Peyer's patch (tissue), 4 donors: ENCODE results near the gene CDKN1C. TPM values are rescaled to one million over a fixed set of nuclear protein-coding genes. Genes with fewer than 3 reads are reported as not detected.

Experiments used
- DNase-seq, 3 donors: peaks; one replicate each; pipeline ENCODE4 v3.0.0-alpha.2; 2017 to 2019
- H3K27ac ChIP-seq, 4 donors: fragments of 200-600 bp; sonication (generic); one replicate each; pipeline ENCODE4 v1.5.1; 2016 to 2019
- H3K27me3 ChIP-seq, 2 donors: fragments of 200-600 bp; sonication (generic); one replicate each; pipeline ENCODE4 v1.5.1; 2019
- H3K36me3 ChIP-seq, 3 donors: fragments of 200-600 bp; sonication (generic); one replicate each; pipeline ENCODE4 v1.5.1; 2016 to 2019
- H3K4me1 ChIP-seq, 4 donors: fragments of 200-600 bp; sonication (generic); one replicate each; pipeline ENCODE4 v1.5.1; 2016 to 2019
- H3K4me3 ChIP-seq, 4 donors: fragments of 200-600 bp; sonication (generic); 1 replicate in 3 of 4; 2 replicates in 1 of 4; pipeline ENCODE4 v1.5.1; 2016 to 2019; ENCODE audit warnings: mild to moderate bottlenecking in 1 of 4
- H3K9me3 ChIP-seq, 4 donors: fragments of 200-600 bp; sonication (generic); one replicate each; pipeline ENCODE4 v1.5.1; 2016 to 2019; ENCODE audit warnings: mild to moderate bottlenecking in 1 of 4
- CTCF ChIP-seq, 6 experiments: fragments of 450-650 bp in 4 of 6; fragments of 200-600 bp in 2 of 6; sonication (generic) in 1 of 6; IDR thresholded peaks; one replicate each; pipeline ENCODE4 v1.5.1; 2017 to 2019; ENCODE audit warnings: antibody characterized with exemption in 6 of 6, mild to moderate bottlenecking in 3 of 6, moderate library complexity in 1 of 6
- POLR2A ChIP-seq, 2 donors: fragments of 450-650 bp; IDR thresholded peaks; one replicate each; pipeline ENCODE4 v1.5.1; 2017; ENCODE audit warnings: antibody characterized with exemption in 2 of 2, mild to moderate bottlenecking in 2 of 2, moderate library complexity in 2 of 2
- total RNA-seq, 4 donors: library from RNA; depleted of rRNA; stranded (reverse); fragments of >200 nt; gene quantifications; one replicate each; pipeline ENCODE4 v1.1.0, GENCODE V29; 2016

The CDKN1C gene
- 10 to 100 TPM in 2 of 4 donors, 1 to 10 TPM in 2; 6.1 to 22.3 (median 11.1) TPM for total RNA-seq

- peak; percentile 80 to 93 (median 90) for DNase-seq
- H3K27me3 ChIP-seq, result no peaks in the 10 kb centered on the region
- peak within 1 kb of the TSS; percentile 64 to 83 (median 79) for H3K27ac ChIP-seq
- H3K36me3 ChIP-seq, result no peaks in the 10 kb centered on the region
- no peaks in the 10 kb centered on the region for H3K9me3 ChIP-seq
- no peak for TF ChIP-seq CTCF (IDR thresholded peaks at IDR 0.05)
- TF ChIP-seq POLR2A (IDR thresholded peaks at IDR 0.05), result peak; percentile 61 to 84
- H3K4me3 ChIP-seq, result peak within 1 kb of the TSS; percentile 57 to 73 (median 72)
- peaks cover 0 to 23% (median 8%) of the 10 kb centered on the region in 4 donors for H3K4me1 ChIP-seq
Observed at GRCh38 chr11:2885678-2886081, at the start of gene CDKN1C. Gene CDKN1C, minus strand, starts transcription at chr11:2885775. Its CDS starts 319 bp downstream, at chr11:2885456.

GRCh38 chr11:2934611-2935239 is 49.1 kb upstream of the CDKN1C start:
- Histone ChIP-seq H3K27ac (no peak overlapping the region), H3K4me3 (no peak overlapping the region), H3K36me3 (no peaks in the 10 kb centered on the region), H3K9me3 (peaks cover 0 to 6% (median 2%) of the 10 kb centered on the region in 4 donors), H3K4me1 (peaks cover 0 to 12% (median 7%) of the 10 kb centered on the region in 4 donors), H3K27me3 (no peaks in the 10 kb centered on the region)
- DNase-seq, result peak in 2 of 3 donors; percentile 43 to 47
- TF ChIP-seq POLR2A (IDR thresholded peaks at IDR 0.05) (no peak), CTCF (IDR thresholded peaks at IDR 0.05) (no peak)

GRCh38 chr11:2934021-2934550 is 48.5 kb upstream of the CDKN1C start:
- no peak for TF ChIP-seq POLR2A (IDR thresholded peaks at IDR 0.05)
- no peak for TF ChIP-seq CTCF (IDR thresholded peaks at IDR 0.05)
- H3K4me1 ChIP-seq, result peaks cover 0 to 16% (median 11%) of the 10 kb centered on the region in 4 donors
- no peaks in the 10 kb centered on the region for H3K27me3 ChIP-seq
- no peak overlapping the region for H3K27ac ChIP-seq
- no peaks in the 10 kb centered on the region for H3K36me3 ChIP-seq
- no peak overlapping the region for H3K4me3 ChIP-seq
- peaks cover 0 to 6% (median 2%) of the 10 kb centered on the region in 4 donors for H3K9me3 ChIP-seq
- DNase-seq, result no peak

- H3K27ac ChIP-seq, result no peak overlapping the region
- H3K4me1 ChIP-seq, result peaks cover 0 to 22% (median 14%) of the 10 kb centered on the region in 4 donors
- H3K27me3 ChIP-seq, result no peaks in the 10 kb centered on the region
- H3K36me3 ChIP-seq, result no peaks in the 10 kb centered on the region
- no peak overlapping the region for H3K4me3 ChIP-seq
- TF ChIP-seq POLR2A (IDR thresholded peaks at IDR 0.05) (no peak), CTCF (IDR thresholded peaks at IDR 0.05) (no peak)
- DNase-seq, result peak in 2 of 3 donors; percentile 63 to 69
- H3K9me3 ChIP-seq, result peaks cover 0 to 6% (median 2%) of the 10 kb centered on the region in 4 donors
Observed at GRCh38 chr11:2933375-2934020, 47.9 kb upstream of the CDKN1C start.

DNA sequence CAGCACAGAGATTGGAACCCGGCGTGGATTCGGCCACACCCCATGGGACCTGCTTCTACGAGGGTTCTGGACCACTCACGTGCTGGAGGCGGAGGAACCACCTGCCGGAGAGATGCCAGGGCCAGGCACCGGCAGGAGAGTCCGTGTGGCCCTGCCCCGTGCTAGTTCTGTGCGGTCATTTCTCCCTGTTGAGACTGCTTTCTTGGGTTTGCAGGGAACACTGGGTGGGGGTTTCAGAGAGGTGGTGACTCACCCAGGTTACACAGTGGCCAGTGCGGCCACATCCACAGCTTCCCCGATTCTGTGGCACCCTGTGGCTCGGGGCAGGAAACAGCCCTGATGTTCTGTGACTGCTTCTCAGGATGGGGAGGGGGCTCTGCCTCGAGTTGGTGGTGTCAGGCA is 47.3 kb upstream of the CDKN1C start:
- H3K9me3 ChIP-seq, result peaks cover 0 to 4% (median 1%) of the 10 kb centered on the region in 4 donors
- DNase-seq, result peak in 2 of 3 donors; percentile 41 to 47
- no peak overlapping the region for H3K27ac ChIP-seq
- H3K27me3 ChIP-seq, result no peaks in the 10 kb centered on the region
- H3K4me3 ChIP-seq, result no peak overlapping the region
- H3K4me1 ChIP-seq, result peaks cover 0 to 27% (median 17%) of the 10 kb centered on the region in 4 donors
- TF ChIP-seq POLR2A (IDR thresholded peaks at IDR 0.05), result no peak
- TF ChIP-seq CTCF (IDR thresholded peaks at IDR 0.05), result no peak
- H3K36me3 ChIP-seq, result no peaks in the 10 kb centered on the region
